HG03457 (cell line): ENCODE results near the gene CYP46A1.
A peak's percentile ranks its signal among the peaks of the same experiment; 100 is the strongest.

Experiments
- ATAC-seq: cut with Tn5 transposase; IDR thresholded peaks from one replicate; pipeline ENCODE4 v1.9.1; 2021; ENCODE audit warnings: moderate number of reproducible peaks; ENCODE audit not compliant: unreplicated experiment

CYP46A1 gene

GRCh38 chr14:99672506-99673304 lies 11.4 kb upstream of the CYP46A1 start:
- ATAC-seq = no peak

- ATAC-seq = no peak
Observed at GRCh38 chr14:99673305-99674063, 10.6 kb upstream of the CYP46A1 start.

- ATAC-seq = no peak
Observed at GRCh38 chr14:99674064-99674650, 9.9 kb upstream of the CYP46A1 start.

GRCh38 chr14:99674776-99675381 lies 9.2 kb upstream of the CYP46A1 start:
- no peak for ATAC-seq

GRCh38 chr14:99675382-99675835 lies 8.7 kb upstream of the CYP46A1 start:
- no peak for ATAC-seq

GRCh38 chr14:99675951-99676350 lies 8.1 kb upstream of the CYP46A1 start:
- no peak for ATAC-seq

GRCh38 chr14:99676657-99677056 lies 7.4 kb upstream of the CYP46A1 start:
- ATAC-seq = no peak

GRCh38 chr14:99677231-99678140 lies 6.6 kb upstream of the CYP46A1 start:
- ATAC-seq = no peak

GRCh38 chr14:99678198-99678597 lies 5.9 kb upstream of the CYP46A1 start:
- no peak for ATAC-seq

- no peak for ATAC-seq
Observed at GRCh38 chr14:99679111-99679510, 5.0 kb upstream of the CYP46A1 start.

GRCh38 chr14:99679543-99679942 lies 4.6 kb upstream of the CYP46A1 start:
- no peak for ATAC-seq

GRCh38 chr14:99679996-99680395 lies 4.1 kb upstream of the CYP46A1 start:
- no peak for ATAC-seq

- no peak for ATAC-seq
Observed at GRCh38 chr14:99681101-99681831, 2.8 kb upstream of the CYP46A1 start.

- no peak for ATAC-seq
Observed at GRCh38 chr14:99681832-99682148, 2.3 kb upstream of the CYP46A1 start.

GRCh38 chr14:99682809-99683618 lies 1.1 kb upstream of the CYP46A1 start:
- peak; percentile 29 for ATAC-seq

- ATAC-seq = peak; percentile 7
Observed at GRCh38 chr14:99684410-99684934, 374 bp downstream of the CYP46A1 start.

GRCh38 chr14:99685151-99685591 lies 1.1 kb downstream of the CYP46A1 start:
- ATAC-seq = no peak

- ATAC-seq = no peak
Observed at GRCh38 chr14:99685596-99685995, 1.5 kb downstream of the CYP46A1 start.
